CD4-positive, alpha-beta T cell (primary cell): ENCODE results near the gene DDA1. TPM values are rescaled to one million over a fixed set of nuclear protein-coding genes. Genes with fewer than 3 reads are reported as not detected.

ENCODE experiments used
- ATAC-seq: fragments of 200-7000 bp; cut with Tn5 transposase; one replicate; pipeline ENCODE4 v1.10.0; 2022; ENCODE audit warnings: mild to moderate bottlenecking; ENCODE audit not compliant: poor library complexity
- CTCF ChIA-PET: fragments of 350-600 bp; sonication (Branson Sonifier 250); formaldehyde crosslinking; loops from one replicate; lab custom pipeline; 2021; ENCODE audit warnings: antibody characterized with exemption, inconsistent platforms; lab: Charles Lee
- POLR2A ChIA-PET: fragments of 350-600 bp; sonication (Branson Sonifier 250); formaldehyde crosslinking; loops from one replicate; lab custom pipeline; 2021; ENCODE audit warnings: antibody characterized with exemption, inconsistent platforms; lab: Charles Lee
- DNase-seq, 14 experiments: peaks; one replicate each; pipeline ENCODE4 v3.0.0-alpha.2; 2013 to 2020; ENCODE audit warnings: mixed read lengths in 2 of 14
- H3K27ac ChIP-seq, 2 donors: one replicate each; pipeline versions ENCODE4 v1.5.1 to v1.7.0; 2013; ENCODE audit warnings: low read length in 2 of 2, low read depth in 1 of 2, mild to moderate bottlenecking in 1 of 2
- H3K27me3 ChIP-seq, 2 experiments: 1 replicate in 1 of 2; 2 replicates in 1 of 2; pipeline versions ENCODE4 v1.6.1 to v1.7.0; 2013; ENCODE audit warnings: low read length in 2 of 2, control low read depth in 1 of 2, mild to moderate bottlenecking in 1 of 2, moderate library complexity in 1 of 2; ENCODE audit not compliant: insufficient read depth in 2 of 2, control insufficient read depth in 1 of 2
- H3K36me3 ChIP-seq: one replicate; pipeline ENCODE4 v1.6.1; 2013; ENCODE audit warnings: low read length, control low read depth; ENCODE audit not compliant: insufficient read depth
- H3K4me1 ChIP-seq: one replicate; pipeline ENCODE4 v1.6.1; 2013; ENCODE audit warnings: low read length, control low read depth; ENCODE audit not compliant: insufficient read depth
- H3K4me3 ChIP-seq: one replicate; pipeline ENCODE4 v1.5.1; 2013; ENCODE audit warnings: mild to moderate bottlenecking, low read length, moderate library complexity
- H3K9me3 ChIP-seq, 2 experiments: 1 replicate in 1 of 2; 2 replicates in 1 of 2; pipeline versions ENCODE4 v1.6.1 to v1.7.0; 2013; ENCODE audit warnings: low read length in 2 of 2, mild to moderate bottlenecking in 2 of 2, control low read depth in 1 of 2, moderate library complexity in 1 of 2; ENCODE audit not compliant: control insufficient read depth in 1 of 2, insufficient read depth in 1 of 2
- H3K27ac Mint-ChIP-seq: one replicate; pipeline ENCODE4 v1.8.0; 2020; ENCODE audit warnings: mixed read lengths
- H3K27me3 Mint-ChIP-seq: one replicate; pipeline ENCODE4 v1.8.0; 2021; ENCODE audit warnings: mixed read lengths
- H3K36me3 Mint-ChIP-seq: one replicate; pipeline ENCODE4 v1.8.0; 2021; ENCODE audit warnings: low read depth, mixed read lengths
- H3K4me1 Mint-ChIP-seq: one replicate; pipeline ENCODE4 v1.8.0; 2021; ENCODE audit warnings: low read depth, mixed read lengths
- H3K4me3 Mint-ChIP-seq: one replicate; pipeline ENCODE4 v1.8.0; 2020; ENCODE audit warnings: mild to moderate bottlenecking, mixed read lengths
- H3K9me3 Mint-ChIP-seq: one replicate; pipeline ENCODE4 v1.8.0; 2020; ENCODE audit warnings: mixed read lengths
- CTCF ChIP-seq: fragments of 200-600 bp; IDR thresholded peaks from one replicate; pipeline ENCODE4 v1.8.0; 2022; ENCODE audit warnings: antibody characterized with exemption, mild to moderate bottlenecking
- intact Hi-C, 2 experiments: fragments of 100-400 bp; cut with DNase I in 1 of 2; cut with micrococcal nuclease in 1 of 2; formaldehyde crosslinking; loops; one replicate each; pipeline versions ENCODE4 v1.15.1 to v1.9.0; 2023 to 2025; cut with DNase I, micrococcal nuclease
- total RNA-seq, 174 experiments: library from RNA in 2 of 174; stranded (reverse) in 2 of 174; gene quantifications; one replicate each; pipeline ENCODE4 v1.2.3 and lab custom pipeline; 2021 to 2026

The DDA1 gene
- total RNA-seq, 2 experiments from 2014 or later: 41.4 to 43.4 TPM

- Mint-ChIP-seq H3K4me3 (peak overlapping the region; percentile 30), H3K27me3 (no peaks in the 10 kb centered on the region), H3K9me3 (no peaks in the 10 kb centered on the region), H3K4me1 (peaks cover 13% of the 10 kb centered on the region), H3K36me3 (peaks cover 11% of the 10 kb centered on the region), H3K27ac (no peak overlapping the region)
- Histone ChIP-seq H3K27me3 (no peaks in the 10 kb centered on the region), H3K9me3 (no peaks in the 10 kb centered on the region), H3K4me1 (peaks cover 24% of the 10 kb centered on the region), H3K4me3 (no peak overlapping the region), H3K27ac (no peak overlapping the region), H3K36me3 (peaks cover 7% of the 10 kb centered on the region)
- peak in 1 of 14 experiments; percentile 36 for DNase-seq
- ChIA-PET POLR2A (no interaction called here), CTCF (no interaction called here)
- no peak for ATAC-seq
- no peak for TF ChIP-seq CTCF
- intact Hi-C loops: no loop called here
Observed at GRCh38 chr19:17340871-17341357, 31.6 kb downstream of the DDA1 start.

GRCh38 chr19:17341386-17341785, 32.0 kb downstream of the DDA1 start:
- H3K9me3 Mint-ChIP-seq: no peaks in the 10 kb centered on the region
- H3K4me3 ChIP-seq: no peak overlapping the region
- H3K36me3 ChIP-seq: peaks cover 7% of the 10 kb centered on the region
- no peaks in the 10 kb centered on the region for H3K27me3 Mint-ChIP-seq
- H3K4me1 Mint-ChIP-seq: peaks cover 14% of the 10 kb centered on the region
- no peaks in the 10 kb centered on the region for H3K27me3 ChIP-seq
- no peaks in the 10 kb centered on the region for H3K9me3 ChIP-seq
- no peak overlapping the region for H3K27ac Mint-ChIP-seq
- no peak for TF ChIP-seq CTCF
- DNase-seq: peak in 1 of 14 experiments; percentile 14
- H3K4me3 Mint-ChIP-seq: peak overlapping the region; percentile 30
- intact Hi-C loops: no loop called here
- ChIA-PET POLR2A (no interaction called here), CTCF (no interaction called here)
- peaks cover 25% of the 10 kb centered on the region for H3K4me1 ChIP-seq
- peaks cover 11% of the 10 kb centered on the region for H3K36me3 Mint-ChIP-seq
- H3K27ac ChIP-seq: no peak overlapping the region
- no peak for ATAC-seq

- POLR2A ChIA-PET: no interaction called here
- Mint-ChIP-seq H3K4me3 (no peak overlapping the region), H3K27me3 (no peaks in the 10 kb centered on the region), H3K27ac (no peak overlapping the region), H3K36me3 (peaks cover 11% of the 10 kb centered on the region), H3K4me1 (peaks cover 12% of the 10 kb centered on the region), H3K9me3 (no peaks in the 10 kb centered on the region)
- no peaks in the 10 kb centered on the region for H3K27me3 ChIP-seq
- peaks cover 23% of the 10 kb centered on the region for H3K4me1 ChIP-seq
- TF ChIP-seq CTCF: no peak
- H3K27ac ChIP-seq: no peak overlapping the region
- ATAC-seq: no peak
- no peak overlapping the region for H3K4me3 ChIP-seq
- no peak for DNase-seq
- peaks cover 7% of the 10 kb centered on the region for H3K36me3 ChIP-seq
- CTCF ChIA-PET: interaction anchor here (0.7 kb wide), 1 partner anchor 49 kb away, joined by 3 read pairs; no protein-coding TSS in a partner anchor
- intact Hi-C loops: no loop called here
- H3K9me3 ChIP-seq: no peaks in the 10 kb centered on the region
Observed at GRCh38 chr19:17341845-17342244, 32.5 kb downstream of the DDA1 start.
